GM23338 (cell line): ENCODE data around the gene PRMT5. TPM values are rescaled to one million over a fixed set of nuclear protein-coding genes. Genes with fewer than 3 reads are reported as not detected.

Source experiments
- ATAC-seq: fragments of 200-7000 bp; cut with Tn5 transposase; 3 replicates; pipeline ENCODE4 v1.9.1; 2020
- DNase-seq: peaks from one replicate; pipeline ENCODE4 v3.0.0-alpha.2; 2015; ENCODE audit warnings: low spot score
- H2AFZ ChIP-seq: fragments of 200-600 bp; sonication (generic); 2 replicates; pipeline ENCODE4 v1.8.0; 2016; ENCODE audit warnings: antibody characterized with exemption, mild to moderate bottlenecking, moderate library complexity
- H3F3A ChIP-seq: fragments of 200-600 bp; sonication (generic); replicated peaks from 2 replicates; pipeline ENCODE4 v1.8.0; 2017; ENCODE audit warnings: antibody characterized with exemption, mixed run types, low read depth
- H3K27ac ChIP-seq: fragments of 200-600 bp; sonication (generic); 2 replicates; pipeline ENCODE4 v1.6.1; 2016; ENCODE audit warnings: low read depth
- H3K27me3 ChIP-seq: fragments of 200-600 bp; sonication (generic); 2 replicates; pipeline ENCODE4 v1.8.0; 2016; ENCODE audit warnings: mild to moderate bottlenecking, mixed run types, moderate library complexity; ENCODE audit not compliant: insufficient read depth
- H3K36me3 ChIP-seq: fragments of 200-600 bp; sonication (generic); 2 replicates; pipeline ENCODE4 v1.8.0; 2016; ENCODE audit warnings: mild to moderate bottlenecking; ENCODE audit not compliant: insufficient read depth
- H3K4me1 ChIP-seq: fragments of 200-600 bp; sonication (generic); 2 replicates; pipeline ENCODE4 v1.8.0; 2016; ENCODE audit warnings: mild to moderate bottlenecking, moderate library complexity; ENCODE audit not compliant: insufficient read depth
- H3K4me2 ChIP-seq: fragments of 200-600 bp; sonication (generic); 2 replicates; pipeline ENCODE4 v1.7.1; 2017; ENCODE audit warnings: mixed run types
- H3K4me3 ChIP-seq: fragments of 200-600 bp; sonication (generic); 2 replicates; pipeline ENCODE4 v1.6.1; 2016; ENCODE audit warnings: mixed run types
- H3K79me2 ChIP-seq: fragments of 200-600 bp; sonication (generic); replicated peaks from 2 replicates; pipeline ENCODE4 v1.8.0; 2017; ENCODE audit warnings: mild to moderate bottlenecking; ENCODE audit not compliant: insufficient read depth
- H3K9me2 ChIP-seq: fragments of 200-600 bp; sonication (generic); 2 replicates; pipeline ENCODE4 v1.8.0; 2017; ENCODE audit not compliant: insufficient read depth
- H4K20me1 ChIP-seq: fragments of 200-600 bp; sonication (generic); replicated peaks from 2 replicates; pipeline ENCODE4 v1.8.0; 2017; ENCODE audit warnings: mild to moderate bottlenecking; ENCODE audit not compliant: insufficient read depth
- H3K27ac Mint-ChIP-seq: 2 replicates; pipeline ENCODE4 v1.8.0; 2020; ENCODE audit warnings: inconsistent platforms, mild to moderate bottlenecking, moderate library complexity, mixed read lengths
- H3K27me3 Mint-ChIP-seq: 3 replicates; pipeline ENCODE4 v1.8.0; 2022; ENCODE audit warnings: low read depth, mild to moderate bottlenecking, moderate library complexity, mixed read lengths, inconsistent platforms; ENCODE audit not compliant: insufficient read depth, poor library complexity
- H3K36me3 Mint-ChIP-seq: 3 replicates; pipeline ENCODE4 v1.8.0; 2021; ENCODE audit warnings: low read depth, mild to moderate bottlenecking, inconsistent platforms, moderate library complexity, mixed read lengths
- H3K4me1 Mint-ChIP-seq: 3 replicates; pipeline ENCODE4 v1.8.0; 2020; ENCODE audit warnings: mild to moderate bottlenecking, inconsistent platforms, mixed read lengths
- H3K4me3 Mint-ChIP-seq: 3 replicates; pipeline ENCODE4 v1.8.0; 2021; ENCODE audit warnings: moderate library complexity, mild to moderate bottlenecking, inconsistent platforms, mixed read lengths
- H3K9me3 Mint-ChIP-seq: 3 replicates; pipeline ENCODE4 v1.8.0; 2020; ENCODE audit warnings: moderate library complexity, mild to moderate bottlenecking, inconsistent platforms, mixed read lengths
- CREB1 ChIP-seq: fragments of 250-450 bp; sonication (Bioruptor Pico); IDR thresholded peaks from 2 replicates; pipeline ENCODE4 v1.5.0; 2020; ENCODE audit warnings: low read depth, mild to moderate bottlenecking, moderate library complexity
- EZH2phosphoT487 ChIP-seq: fragments of 200-600 bp; sonication (generic); IDR thresholded peaks from one replicate; pipeline ENCODE4 v1.8.1; 2018; ENCODE audit warnings: antibody characterized with exemption; ENCODE audit not compliant: unreplicated experiment
- JUNB ChIP-seq: IDR thresholded peaks from one replicate; pipeline ENCODE4 v1.6.1; 2016; ENCODE audit warnings: antibody characterized with exemption; ENCODE audit not compliant: unreplicated experiment
- POLR2AphosphoS5 ChIP-seq: IDR thresholded peaks from 2 replicates; pipeline ENCODE4 v1.6.1; 2016; ENCODE audit warnings: antibody characterized with exemption, low read depth
- STAT1 ChIP-seq: IDR thresholded peaks from one replicate; pipeline ENCODE4 v1.6.1; 2016; ENCODE audit warnings: antibody characterized with exemption; ENCODE audit not compliant: unreplicated experiment
- ZNF114 ChIP-seq: fragments of 250-450 bp; sonication (Bioruptor Pico); IDR thresholded peaks from 2 replicates; pipeline ENCODE4 v1.5.0; 2020; ENCODE audit warnings: mild to moderate bottlenecking, moderate library complexity
- ZNF331 ChIP-seq: fragments of 250-450 bp; sonication (Bioruptor Pico); IDR thresholded peaks from 2 replicates; pipeline ENCODE4 v1.5.0; 2020; ENCODE audit warnings: low read depth, mild to moderate bottlenecking, moderate library complexity
- polyA plus RNA-seq: library from polyadenylated mRNA; unstranded; fragments of >200 nt; fragmentation: Nextera tagmentation; extraction: Ambion mirVana; gene quantifications from 2 replicates; pipeline ENCODE4 v1.2.1, GENCODE V29; 2016
- total RNA-seq: library from RNA; depleted of rRNA; stranded (reverse); fragments of >200 nt; shearing (Covaris generic); gene quantifications from 2 replicates; pipeline ENCODE4 v1.2.3, GENCODE V29; 2014
- TF ChIP-seq, protein P1 (sequence below), 2 experiments: fragments of 200-600 bp in 1 of 2; sonication (generic) in 1 of 2; conservative IDR thresholded peaks; 2 replicates each; pipeline versions ENCODE4 v1.5.1 to v1.6.1; 2016 to 2017; ENCODE audit warnings: antibody characterized with exemption in 2 of 2, low read depth in 2 of 2, mild to moderate bottlenecking in 2 of 2, moderate library complexity in 1 of 2
- TF ChIP-seq, protein P2 (sequence below): IDR thresholded peaks from 2 replicates; pipeline ENCODE4 v1.6.1; 2016; ENCODE audit warnings: antibody characterized with exemption
- TF ChIP-seq, protein P3 (sequence below): IDR thresholded peaks from one replicate; pipeline ENCODE4 v1.6.1; 2018; ENCODE audit warnings: antibody characterized with exemption; ENCODE audit not compliant: unreplicated experiment

The PRMT5 gene
- total and polyA plus RNA-seq, 2 experiments from 2014 or later = 68.8 to 124 TPM

DNA sequence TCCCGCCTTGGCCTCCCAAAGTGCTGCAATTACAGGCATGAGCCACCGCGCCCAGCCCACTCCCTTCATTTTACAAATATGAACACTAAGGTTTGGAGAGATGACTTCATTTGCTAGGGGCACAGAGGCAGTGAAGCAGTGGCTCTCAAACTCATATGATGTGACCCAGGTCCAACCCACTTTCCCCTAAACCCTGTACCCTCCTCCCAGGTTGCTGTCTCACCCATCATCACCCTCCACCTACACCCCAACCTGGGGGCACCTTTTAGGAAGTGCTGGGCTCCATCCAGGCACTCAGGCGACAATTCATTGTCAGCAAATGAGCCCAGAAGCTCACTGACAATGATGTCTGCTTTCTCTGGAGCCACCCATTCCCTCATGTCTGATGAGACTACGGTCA lies 5.4 kb downstream of the PRMT5 start (continued):
- TF ChIP-seq, protein P1, sequence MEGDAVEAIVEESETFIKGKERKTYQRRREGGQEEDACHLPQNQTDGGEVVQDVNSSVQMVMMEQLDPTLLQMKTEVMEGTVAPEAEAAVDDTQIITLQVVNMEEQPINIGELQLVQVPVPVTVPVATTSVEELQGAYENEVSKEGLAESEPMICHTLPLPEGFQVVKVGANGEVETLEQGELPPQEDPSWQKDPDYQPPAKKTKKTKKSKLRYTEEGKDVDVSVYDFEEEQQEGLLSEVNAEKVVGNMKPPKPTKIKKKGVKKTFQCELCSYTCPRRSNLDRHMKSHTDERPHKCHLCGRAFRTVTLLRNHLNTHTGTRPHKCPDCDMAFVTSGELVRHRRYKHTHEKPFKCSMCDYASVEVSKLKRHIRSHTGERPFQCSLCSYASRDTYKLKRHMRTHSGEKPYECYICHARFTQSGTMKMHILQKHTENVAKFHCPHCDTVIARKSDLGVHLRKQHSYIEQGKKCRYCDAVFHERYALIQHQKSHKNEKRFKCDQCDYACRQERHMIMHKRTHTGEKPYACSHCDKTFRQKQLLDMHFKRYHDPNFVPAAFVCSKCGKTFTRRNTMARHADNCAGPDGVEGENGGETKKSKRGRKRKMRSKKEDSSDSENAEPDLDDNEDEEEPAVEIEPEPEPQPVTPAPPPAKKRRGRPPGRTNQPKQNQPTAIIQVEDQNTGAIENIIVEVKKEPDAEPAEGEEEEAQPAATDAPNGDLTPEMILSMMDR (conservative IDR thresholded peaks at IDR 0.05; ENCODE audit: low read depth in 2 of 2) = no peak
- TF ChIP-seq ZNF114 (CRISPR knock-in tag) = no peak
- no peak for TF ChIP-seq JUNB
- TF ChIP-seq STAT1 = no peak
- TF ChIP-seq, protein P2, sequence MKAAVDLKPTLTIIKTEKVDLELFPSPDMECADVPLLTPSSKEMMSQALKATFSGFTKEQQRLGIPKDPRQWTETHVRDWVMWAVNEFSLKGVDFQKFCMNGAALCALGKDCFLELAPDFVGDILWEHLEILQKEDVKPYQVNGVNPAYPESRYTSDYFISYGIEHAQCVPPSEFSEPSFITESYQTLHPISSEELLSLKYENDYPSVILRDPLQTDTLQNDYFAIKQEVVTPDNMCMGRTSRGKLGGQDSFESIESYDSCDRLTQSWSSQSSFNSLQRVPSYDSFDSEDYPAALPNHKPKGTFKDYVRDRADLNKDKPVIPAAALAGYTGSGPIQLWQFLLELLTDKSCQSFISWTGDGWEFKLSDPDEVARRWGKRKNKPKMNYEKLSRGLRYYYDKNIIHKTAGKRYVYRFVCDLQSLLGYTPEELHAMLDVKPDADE = no peak
- TF ChIP-seq CREB1 (CRISPR knock-in tag) = no peak
- no peak for TF ChIP-seq POLR2AphosphoS5

DNA sequence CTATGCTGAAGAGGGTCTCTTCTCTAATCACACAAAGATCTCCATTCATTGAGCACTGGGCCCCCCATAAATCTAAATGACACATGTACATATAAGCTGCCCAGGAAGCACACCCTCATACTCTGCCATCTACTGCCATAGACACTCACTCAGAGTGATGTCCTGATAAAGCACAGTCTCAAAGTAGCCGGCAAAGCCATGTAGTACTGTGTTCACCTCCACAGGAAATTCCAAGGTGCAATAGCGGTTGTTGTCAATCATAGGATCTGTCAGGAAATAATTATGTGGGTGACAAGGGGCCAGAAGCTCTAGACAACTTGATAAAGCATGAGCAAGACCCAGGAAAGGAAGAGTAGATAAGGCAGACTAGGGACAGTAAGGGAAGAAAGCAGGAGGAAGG lies 6.9 kb downstream of the PRMT5 start:
- Histone ChIP-seq H3K27ac (no peak overlapping the region), H4K20me1 (peaks cover 3% of the 10 kb centered on the region; the same call in 1 of the 2 replicates), H3K4me3 (no peak overlapping the region), H3K79me2 (peaks cover 19% of the 10 kb centered on the region), H2AFZ (no peak overlapping the region), H3K36me3 (peaks cover 63% of the 10 kb centered on the region), H3F3A (peaks cover 14% of the 10 kb centered on the region), H3K4me2 (no peak overlapping the region), H3K9me2 (no peaks in the 10 kb centered on the region), H3K4me1 (peaks cover 9% of the 10 kb centered on the region), H3K27me3 (no peaks in the 10 kb centered on the region)
- Mint-ChIP-seq H3K9me3 (no peaks in the 10 kb centered on the region; the same call in 2 of the 3 replicates), H3K27me3 (peaks cover 14% of the 10 kb centered on the region), H3K36me3 (peaks cover 77% of the 10 kb centered on the region), H3K27ac (no peak overlapping the region), H3K4me3 (no peak overlapping the region), H3K4me1 (peaks cover 11% of the 10 kb centered on the region; the same call in 2 of the 3 replicates)
- ATAC-seq = no peak
- no peak for TF ChIP-seq POLR2AphosphoS5
- DNase-seq = no peak

DNA sequence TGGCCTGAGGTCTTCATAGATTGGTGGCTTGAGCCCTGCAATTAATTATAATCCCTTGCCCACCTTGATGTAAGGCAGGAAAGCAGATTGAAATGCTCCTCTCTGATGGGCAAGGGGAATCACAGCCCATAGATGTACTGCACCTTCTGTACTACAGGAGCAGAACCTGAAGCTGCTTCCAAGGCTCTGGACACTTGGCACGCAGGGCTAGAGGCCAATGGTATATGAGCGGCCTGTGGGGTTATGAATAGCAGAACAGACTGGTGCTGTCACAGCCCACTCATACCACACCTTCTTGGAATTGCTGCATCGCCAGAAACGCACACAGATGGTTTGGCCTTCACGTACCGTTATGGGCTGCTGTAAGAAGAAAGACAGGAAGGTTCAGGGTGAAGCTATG lies 8.5 kb downstream of the PRMT5 start:
- peaks cover 14% of the 10 kb centered on the region for H3K27me3 Mint-ChIP-seq
- H3K36me3 Mint-ChIP-seq = peaks cover 67% of the 10 kb centered on the region
- Histone ChIP-seq H3K4me1 (peaks cover 9% of the 10 kb centered on the region), H3K4me3 (no peak overlapping the region), H3F3A (peaks cover 14% of the 10 kb centered on the region), H4K20me1 (peaks cover 3% of the 10 kb centered on the region; the same call in 1 of the 2 replicates), H3K79me2 (peaks cover 27% of the 10 kb centered on the region), H3K4me2 (no peak overlapping the region), H2AFZ (no peak overlapping the region), H3K9me2 (no peaks in the 10 kb centered on the region), H3K27ac (no peak overlapping the region), H3K27me3 (no peaks in the 10 kb centered on the region), H3K36me3 (peaks cover 54% of the 10 kb centered on the region)
- H3K4me1 Mint-ChIP-seq = peaks cover 11% of the 10 kb centered on the region; the same call in 2 of the 3 replicates
- no peak overlapping the region for H3K4me3 Mint-ChIP-seq
- DNase-seq (no peak), ATAC-seq (no peak)
- H3K9me3 Mint-ChIP-seq = no peaks in the 10 kb centered on the region; the same call in 2 of the 3 replicates
- H3K27ac Mint-ChIP-seq = no peak overlapping the region
- TF ChIP-seq STAT1 = no peak
- no peak for TF ChIP-seq EZH2phosphoT487
- TF ChIP-seq POLR2AphosphoS5 = no peak
- TF ChIP-seq, protein P3, sequence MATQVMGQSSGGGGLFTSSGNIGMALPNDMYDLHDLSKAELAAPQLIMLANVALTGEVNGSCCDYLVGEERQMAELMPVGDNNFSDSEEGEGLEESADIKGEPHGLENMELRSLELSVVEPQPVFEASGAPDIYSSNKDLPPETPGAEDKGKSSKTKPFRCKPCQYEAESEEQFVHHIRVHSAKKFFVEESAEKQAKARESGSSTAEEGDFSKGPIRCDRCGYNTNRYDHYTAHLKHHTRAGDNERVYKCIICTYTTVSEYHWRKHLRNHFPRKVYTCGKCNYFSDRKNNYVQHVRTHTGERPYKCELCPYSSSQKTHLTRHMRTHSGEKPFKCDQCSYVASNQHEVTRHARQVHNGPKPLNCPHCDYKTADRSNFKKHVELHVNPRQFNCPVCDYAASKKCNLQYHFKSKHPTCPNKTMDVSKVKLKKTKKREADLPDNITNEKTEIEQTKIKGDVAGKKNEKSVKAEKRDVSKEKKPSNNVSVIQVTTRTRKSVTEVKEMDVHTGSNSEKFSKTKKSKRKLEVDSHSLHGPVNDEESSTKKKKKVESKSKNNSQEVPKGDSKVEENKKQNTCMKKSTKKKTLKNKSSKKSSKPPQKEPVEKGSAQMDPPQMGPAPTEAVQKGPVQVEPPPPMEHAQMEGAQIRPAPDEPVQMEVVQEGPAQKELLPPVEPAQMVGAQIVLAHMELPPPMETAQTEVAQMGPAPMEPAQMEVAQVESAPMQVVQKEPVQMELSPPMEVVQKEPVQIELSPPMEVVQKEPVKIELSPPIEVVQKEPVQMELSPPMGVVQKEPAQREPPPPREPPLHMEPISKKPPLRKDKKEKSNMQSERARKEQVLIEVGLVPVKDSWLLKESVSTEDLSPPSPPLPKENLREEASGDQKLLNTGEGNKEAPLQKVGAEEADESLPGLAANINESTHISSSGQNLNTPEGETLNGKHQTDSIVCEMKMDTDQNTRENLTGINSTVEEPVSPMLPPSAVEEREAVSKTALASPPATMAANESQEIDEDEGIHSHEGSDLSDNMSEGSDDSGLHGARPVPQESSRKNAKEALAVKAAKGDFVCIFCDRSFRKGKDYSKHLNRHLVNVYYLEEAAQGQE = no peak
- TF ChIP-seq ZNF331 (CRISPR knock-in tag) = no peak
- no peak for TF ChIP-seq JUNB
- TF ChIP-seq, protein P2 = no peak
